ENCODE data around the gene TBC1D10A. TPM values are rescaled to one million over a fixed set of nuclear protein-coding genes. Genes with fewer than 3 reads are reported as not detected.

Gene TBC1D10A
- total RNA-seq, 1 donor from 2014 or later, result 40.0 TPM

DNA sequence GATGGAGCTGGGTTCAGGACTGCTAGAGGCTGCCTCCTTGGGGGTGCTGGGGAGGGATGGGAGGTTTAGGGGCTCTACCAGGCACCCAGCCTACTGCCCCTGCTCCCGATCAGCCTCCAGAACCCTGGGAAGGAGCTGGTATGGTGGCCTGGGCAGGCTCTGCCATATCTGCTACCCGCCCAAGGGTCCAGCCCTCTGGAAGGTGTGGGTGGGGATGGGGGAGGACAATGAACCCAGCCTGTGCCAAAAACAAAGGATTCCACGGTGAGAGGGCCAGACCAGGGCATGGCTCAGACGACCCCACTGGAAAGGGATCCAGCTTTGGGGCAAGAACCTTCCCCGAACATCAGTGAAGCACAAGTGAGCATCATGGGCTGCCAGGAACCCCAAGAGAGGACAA lies 40.4 kb downstream of the TBC1D10A start:
- DNase-seq (ENCODE audit: low spot score), result no peak

DNA sequence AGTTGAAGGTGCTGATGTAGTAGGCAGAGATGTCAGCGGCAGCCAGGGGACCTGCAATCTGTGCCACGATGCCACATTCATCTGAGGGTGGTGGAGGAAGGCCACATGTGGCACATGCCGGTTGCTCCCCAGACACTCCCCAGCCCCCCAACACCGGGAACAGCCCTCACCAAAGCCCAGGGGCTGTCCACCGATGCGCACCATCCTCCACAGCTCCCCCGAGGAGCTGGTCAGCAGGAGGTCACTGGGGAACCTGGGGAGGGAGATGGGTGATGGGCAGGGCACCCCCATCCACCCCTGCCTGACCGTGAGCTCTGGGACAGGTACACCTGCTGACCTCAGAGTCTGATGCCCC lies 40.9 kb downstream of the TBC1D10A start:
- no peak for DNase-seq (ENCODE audit: low spot score)

DNA sequence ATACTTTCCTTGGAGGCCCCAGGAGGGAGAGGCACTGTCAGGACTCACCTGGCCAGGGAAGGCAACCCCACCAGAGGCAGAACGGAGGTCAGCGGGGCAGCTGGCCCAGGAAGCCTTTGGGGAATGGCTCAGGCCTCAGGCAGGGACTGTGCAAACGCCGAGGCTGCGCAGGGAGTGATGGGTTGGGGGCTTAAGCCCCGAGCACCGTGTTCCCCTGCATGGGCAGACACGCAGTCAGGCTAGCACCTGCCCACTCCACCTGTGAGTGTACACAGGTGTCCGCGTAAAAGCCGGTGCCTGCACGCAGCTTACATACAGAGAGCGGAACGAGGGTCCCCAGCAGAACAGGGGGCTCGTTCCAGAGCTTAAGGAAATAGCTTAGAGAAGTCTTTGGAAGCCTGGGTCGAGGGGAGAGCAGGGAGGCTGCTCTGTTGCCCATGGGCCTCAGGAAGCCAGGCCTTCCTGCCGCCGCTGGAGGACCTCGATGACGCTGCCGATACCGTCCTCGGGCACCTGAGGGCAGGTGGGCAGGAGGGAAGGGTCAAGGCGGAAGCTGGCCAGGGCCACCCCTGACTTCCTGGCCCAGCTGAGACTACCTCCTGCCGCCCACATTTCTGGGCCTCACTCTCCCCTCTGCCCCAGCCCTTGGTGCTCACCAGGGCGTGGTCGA lies 41.4 kb downstream of the TBC1D10A start:
- no peak for DNase-seq (ENCODE audit: low spot score)

DNA sequence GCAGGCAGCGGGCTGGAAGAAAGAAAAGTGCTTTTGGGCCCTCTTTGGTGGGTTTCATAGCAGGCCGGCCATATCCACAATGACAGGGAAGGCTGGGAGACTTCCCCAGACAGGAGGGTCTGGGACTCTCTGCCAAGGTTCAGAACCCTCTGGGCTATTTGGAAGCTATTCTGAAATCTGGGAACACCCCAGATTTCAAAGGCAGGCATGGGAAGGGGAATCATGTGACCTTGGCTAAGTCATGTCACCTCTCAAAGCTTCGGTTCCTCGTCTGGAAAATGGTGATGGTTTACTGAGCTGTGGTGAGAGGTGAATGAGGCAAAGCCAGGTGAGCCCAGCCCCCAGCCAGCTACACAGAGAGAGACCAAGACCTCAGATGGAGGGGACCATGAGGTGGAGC lies 42.1 kb downstream of the TBC1D10A start:
- no peak for DNase-seq (ENCODE audit: low spot score)

DNA sequence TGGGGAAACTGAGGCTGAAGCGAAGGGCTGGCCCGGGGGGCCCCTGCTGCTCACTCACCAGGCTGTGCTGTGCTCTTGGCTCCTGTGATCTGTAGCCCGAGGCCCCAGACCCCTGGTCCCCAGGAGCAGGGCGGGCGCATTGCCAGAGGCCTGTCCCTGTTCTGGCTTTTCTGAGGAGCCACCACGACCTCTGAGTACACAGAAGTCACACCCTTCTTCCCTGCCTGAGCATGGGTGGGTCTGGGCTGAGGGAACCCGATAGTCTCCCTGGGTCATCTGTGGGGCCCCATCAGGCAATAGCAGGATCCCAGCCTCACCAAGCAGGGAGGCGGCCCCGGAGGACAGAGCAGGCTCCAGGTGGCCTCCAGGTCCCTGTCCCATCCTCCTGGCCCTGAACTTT lies 42.6 kb downstream of the TBC1D10A start:
- no peak for DNase-seq (ENCODE audit: low spot score)

DNA sequence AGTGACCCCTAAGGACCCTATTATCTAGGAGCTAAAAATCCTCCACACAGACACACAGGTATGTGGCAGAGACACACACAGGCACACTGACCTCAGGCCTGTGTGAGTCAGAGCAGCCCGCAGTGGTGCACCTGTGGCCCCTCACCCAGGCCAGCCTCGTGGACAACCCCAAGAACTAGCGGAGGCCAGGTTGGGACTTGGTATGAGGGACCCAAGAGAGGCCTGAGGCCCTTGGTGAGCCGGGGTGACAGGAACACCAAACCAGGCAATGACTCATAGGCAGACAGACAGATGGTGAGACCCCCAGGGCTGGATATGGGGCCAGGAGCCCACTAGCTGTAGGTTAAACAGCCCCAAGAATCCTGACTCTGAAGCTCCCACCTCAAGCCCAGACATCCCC lies 43.4 kb downstream of the TBC1D10A start:
- DNase-seq (ENCODE audit: low spot score), result no peak

DNA sequence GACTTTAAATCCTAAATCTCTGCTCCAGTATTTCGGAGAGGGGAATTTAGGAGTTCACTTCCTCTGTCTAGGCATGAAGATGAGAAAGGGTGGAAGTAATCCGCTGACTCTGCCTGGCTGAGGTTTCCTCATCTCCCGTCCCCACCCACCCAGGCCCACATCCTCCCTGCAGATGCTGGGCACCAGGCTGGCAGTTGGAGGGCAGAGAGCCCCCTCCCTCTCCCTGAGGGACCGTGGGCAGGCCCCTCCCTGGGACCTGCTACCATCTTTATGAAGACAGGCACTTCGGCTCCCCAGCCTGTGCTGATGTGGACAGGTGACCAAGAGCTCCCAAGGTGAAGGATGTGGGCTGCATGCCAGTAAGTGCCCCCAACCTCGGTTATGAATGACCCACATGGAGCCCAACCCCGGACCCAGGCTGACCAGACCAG lies 44.1 kb downstream of the TBC1D10A start:
- no peak for DNase-seq (ENCODE audit: low spot score)

DNA sequence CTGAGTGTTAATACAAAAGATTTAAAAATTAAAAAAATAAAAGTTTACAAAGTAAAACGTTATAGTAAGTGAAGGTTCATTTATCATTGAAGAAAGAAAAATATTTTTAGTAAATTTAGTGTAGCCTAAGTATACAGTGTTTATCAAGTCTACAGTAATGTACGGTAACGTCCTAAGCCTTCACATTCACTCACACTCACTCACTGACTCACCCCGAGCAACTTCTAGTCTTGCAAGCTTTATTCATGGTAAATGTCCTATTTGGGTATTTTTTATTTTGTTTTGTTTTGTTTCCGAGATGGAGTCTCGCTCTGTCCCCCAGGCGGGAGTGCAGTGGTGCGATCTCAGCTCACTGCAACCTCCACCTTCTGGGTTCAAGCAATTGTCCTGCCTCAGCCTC lies 46.2 kb downstream of the TBC1D10A start:
- DNase-seq (ENCODE audit: low spot score), result no peak

DNA sequence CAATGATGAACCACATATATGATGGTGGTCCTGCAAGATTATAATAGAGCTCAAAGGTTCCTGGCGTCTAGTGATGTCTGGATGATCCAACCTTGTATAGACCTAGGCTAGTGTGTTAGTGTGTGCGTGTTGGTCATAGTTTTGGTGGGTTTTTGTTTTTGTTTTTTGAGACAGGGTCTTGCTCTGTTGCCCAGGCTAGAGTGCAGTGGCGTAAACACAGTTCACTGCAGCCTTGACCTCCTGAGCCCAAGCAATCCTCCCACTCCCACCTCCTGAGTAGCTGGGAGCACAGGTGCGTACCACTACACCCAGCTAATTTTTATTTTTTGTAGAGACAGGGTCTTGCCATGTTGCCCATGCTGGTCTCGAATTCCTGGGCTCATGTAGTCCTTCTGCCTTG lies 46.8 kb downstream of the TBC1D10A start:
- DNase-seq (ENCODE audit: low spot score), result no peak

DNA sequence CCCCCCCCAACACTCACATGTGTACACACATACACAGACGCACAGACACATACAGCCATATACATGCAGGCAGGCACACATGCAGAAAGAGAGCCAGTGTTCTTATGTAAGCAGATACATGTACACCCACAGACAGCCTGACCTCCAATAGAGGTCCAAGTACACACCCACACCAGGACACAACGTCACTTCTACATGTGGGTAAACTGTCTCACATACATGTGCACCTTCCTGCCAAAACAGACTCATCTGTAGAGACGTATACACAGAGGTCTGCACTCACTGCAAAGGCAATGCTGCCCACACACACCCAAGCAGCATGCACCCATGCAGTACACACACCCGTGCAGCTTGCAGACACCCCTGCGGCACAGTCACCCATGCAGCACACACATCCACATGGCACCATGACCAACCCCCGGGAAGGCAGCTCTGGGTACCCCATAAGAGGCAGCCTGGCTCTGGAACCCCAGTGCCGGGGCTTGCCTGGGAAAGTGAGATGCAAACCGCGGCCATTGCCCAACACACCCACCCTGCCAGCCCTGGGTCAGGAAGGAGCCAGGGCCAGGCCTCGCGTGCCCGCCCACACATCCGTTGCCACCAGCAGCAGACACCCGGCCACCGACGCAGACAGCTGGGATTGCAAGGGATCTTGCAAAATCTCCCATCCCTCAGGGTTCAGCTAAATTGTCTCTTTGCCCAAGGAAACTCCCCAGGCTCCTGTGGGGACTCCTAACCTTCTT lies 47.5 kb downstream of the TBC1D10A start:
- DNase-seq (ENCODE audit: low spot score), result no peak

DNA sequence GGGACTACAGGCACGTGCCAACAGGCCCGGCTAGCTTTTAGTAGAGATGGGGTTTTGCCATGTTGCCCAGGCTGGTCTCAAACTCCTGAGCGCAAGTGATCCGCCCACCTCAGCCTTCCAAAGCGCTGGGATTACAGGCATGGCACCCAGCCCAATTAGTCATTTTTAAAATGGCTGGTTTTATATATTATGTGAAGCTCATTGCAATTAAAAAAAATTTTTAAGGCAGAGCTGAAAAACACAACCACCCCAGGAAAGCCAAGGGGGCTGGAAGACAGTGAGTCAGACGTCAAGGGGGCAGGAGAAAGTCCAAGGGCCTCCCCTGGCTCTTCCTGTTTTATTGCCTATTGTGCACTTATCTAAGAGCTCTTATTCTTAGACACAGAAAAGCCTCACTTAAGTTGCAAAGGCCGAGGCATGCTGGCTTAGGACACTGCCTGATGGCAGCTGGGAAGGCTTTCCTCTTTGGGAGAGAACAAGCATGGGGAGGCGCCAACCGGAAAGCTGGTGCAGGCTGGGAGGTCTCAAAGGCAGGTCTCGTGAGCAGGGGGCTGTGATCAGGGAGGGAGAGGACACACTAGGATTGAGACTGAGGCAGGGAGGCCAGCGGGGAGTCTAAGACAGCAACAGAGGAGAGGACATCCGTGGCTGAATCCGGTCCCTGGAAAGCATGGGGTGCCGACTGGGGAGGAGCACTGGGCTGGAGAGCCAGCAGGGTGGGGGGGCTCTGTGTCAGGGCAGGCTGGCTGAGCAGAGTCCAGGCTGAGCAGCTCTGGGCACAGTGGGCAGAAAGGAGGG lies 49.0 kb downstream of the TBC1D10A start:
- DNase-seq (ENCODE audit: low spot score), result no peak

DNA sequence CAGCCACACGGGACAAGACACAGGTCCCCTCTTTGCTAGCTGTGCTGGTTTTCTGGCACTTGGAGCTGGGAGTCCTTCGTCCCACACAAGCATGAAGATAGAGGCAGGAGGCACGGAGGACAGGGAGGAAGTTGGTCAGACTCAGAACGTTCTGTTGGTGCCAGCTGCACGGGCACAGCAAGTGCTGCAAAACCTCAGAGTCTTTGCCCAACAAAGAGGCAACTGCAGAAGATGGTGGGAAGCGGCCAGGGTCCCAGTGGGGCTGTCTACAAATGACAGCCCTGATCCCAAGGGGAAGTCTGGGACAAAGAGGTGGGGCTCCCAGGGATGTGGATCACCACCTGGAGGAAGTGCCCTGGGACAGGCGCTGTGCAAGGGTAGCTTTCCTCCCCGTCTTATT lies 50.7 kb downstream of the TBC1D10A start:
- DNase-seq (ENCODE audit: low spot score), result no peak

DNA sequence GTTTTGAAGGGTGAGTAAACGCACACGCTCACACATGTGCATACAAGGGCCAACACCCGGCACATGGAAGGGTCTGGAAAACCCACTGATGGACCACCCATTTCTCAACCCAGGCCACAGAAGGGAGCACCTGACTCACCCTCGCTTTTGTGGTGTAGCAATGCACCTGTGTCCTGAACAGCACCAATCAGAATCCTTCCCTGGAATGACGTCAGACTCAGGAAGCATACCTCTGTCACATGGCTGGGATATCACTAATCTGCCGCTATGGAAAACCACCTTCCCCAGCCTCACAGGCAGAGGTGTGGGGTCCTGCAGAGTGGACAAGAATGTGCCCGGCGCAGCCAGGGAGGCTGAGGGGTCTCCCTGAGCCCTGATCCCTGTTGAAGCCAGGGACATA lies 51.1 kb downstream of the TBC1D10A start:
- DNase-seq (ENCODE audit: low spot score), result no peak

DNA sequence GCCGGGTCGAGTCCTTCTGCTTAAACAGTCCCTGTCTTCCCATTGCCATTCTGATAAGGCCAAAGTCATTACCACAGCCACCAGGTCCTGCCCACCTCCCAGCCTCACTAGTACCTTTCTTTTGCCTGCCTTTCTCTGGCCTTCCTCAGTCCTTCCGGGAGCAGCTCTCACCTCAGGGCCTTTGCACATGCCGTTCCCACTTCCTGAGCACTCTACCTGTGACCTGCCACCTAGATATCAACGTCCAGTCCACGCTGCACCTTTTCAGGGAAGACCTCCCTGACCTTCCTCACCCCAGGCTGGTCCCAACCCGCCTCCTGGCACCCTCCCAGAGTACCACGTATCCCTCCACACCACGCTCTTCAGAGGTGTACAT lies 52.3 kb downstream of the TBC1D10A start:
- no peak for DNase-seq (ENCODE audit: low spot score)

DNA sequence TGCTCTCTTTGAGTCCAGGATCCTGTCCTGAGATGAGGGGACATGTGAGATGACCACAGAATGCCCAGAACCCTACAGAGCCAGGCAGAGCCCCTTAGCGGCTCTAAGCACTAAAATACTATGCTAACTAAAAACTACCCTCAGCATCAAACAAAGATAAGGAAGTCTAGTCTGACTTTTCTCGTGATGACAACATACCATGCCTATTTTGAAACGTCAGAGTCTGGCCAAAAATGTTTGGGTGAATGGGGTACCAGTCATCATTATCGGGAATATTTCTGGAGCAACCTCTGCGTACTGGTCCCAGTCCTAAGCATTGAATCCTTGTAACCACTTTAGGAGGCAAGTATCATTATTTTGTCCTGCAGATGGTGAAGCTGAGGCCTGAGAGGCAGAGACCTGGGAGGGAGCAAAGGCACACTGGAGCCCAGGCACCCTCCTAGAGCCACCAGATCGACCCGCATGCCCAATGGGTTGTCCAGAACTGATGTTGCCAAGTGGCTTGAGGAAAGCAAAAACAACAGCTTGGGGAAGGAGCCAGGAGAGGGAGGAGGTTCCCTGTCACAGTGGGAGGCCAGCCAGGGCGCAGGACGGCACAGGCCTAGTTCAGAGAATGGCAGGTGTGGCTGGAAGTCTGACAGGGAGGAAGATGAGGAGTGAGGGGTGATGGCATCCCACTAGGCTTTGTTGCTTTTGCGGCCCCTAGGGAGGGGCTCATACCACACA lies 52.9 kb downstream of the TBC1D10A start:
- no peak for DNase-seq (ENCODE audit: low spot score)

DNA sequence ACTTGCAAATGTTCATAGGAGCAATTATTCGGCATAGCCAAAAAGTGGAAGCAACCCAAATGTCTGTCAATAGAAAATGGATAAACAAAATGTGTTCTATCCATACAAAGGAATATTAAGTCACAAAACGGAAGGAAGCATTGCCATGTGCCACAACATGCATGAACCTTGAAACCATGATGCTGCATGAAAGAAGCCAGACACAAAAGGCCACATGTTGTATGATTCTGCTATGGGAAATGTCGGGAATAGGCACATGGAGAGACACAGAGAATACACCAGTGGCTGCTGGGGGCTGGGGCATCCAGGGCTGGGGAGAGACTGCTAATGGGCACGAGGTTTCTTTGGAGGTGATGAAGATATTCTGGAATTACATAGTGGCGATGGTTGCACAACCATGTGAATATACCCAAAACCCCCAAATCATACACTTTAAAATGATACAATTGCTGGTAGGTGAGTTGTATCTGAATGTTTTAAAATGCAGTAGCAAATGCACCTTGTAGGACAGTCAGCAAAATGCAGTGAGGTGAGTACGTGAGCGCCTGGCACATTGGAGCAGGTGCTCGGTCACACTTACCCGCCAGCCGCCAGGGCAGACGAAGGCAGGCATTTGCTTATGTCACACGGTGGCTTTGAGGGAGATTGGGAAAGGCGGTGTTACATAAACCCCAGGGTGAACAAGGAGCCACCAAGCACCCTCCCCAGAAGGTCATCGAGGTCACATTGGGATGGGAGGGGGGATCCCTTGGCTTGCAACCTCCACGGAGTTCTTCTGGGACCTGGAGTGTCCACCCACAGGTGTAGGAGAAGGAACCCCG lies 53.8 kb downstream of the TBC1D10A start:
- DNase-seq (ENCODE audit: low spot score), result no peak

DNA sequence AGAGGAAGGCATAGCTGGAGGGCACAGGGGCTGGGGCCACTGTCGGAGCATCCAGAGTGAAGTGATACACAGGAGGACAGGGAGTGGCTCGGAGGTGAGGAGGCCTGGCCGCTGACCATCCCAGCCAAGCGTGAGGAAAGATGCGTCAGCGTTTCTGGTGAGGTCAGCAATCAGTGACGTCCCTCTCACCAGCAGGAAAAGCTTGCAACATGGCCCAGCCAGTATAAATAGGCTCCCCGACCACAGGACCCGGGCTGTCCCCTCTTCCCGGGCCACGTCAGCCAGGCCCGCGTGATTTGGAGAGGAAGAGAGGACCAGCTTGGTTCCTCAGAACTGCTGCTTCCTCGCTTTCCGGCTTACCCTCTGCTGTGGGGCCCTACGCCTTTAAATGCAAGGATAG lies 55.9 kb downstream of the TBC1D10A start:
- no peak for DNase-seq (ENCODE audit: low spot score)

DNA sequence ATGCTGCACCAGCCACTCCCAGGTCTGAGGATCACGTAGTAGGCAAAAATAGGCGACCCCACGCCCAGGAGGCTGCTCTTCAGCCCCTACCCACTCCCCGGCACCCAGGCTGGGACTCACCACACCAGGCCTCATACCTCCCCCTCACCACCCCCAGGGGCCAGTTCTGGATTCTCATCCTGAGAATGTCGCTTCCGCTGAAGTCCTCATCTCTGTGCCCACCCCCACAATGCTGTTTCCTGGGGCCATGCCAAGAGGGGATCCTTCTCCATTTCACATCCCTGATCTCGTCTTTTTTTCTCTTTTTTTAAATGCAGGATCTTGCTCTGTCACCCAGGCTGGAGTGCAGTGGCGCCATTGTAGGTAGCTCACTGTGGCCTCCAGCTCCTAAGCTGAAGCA lies 58.4 kb downstream of the TBC1D10A start:
- DNase-seq (ENCODE audit: low spot score), result no peak

DNA sequence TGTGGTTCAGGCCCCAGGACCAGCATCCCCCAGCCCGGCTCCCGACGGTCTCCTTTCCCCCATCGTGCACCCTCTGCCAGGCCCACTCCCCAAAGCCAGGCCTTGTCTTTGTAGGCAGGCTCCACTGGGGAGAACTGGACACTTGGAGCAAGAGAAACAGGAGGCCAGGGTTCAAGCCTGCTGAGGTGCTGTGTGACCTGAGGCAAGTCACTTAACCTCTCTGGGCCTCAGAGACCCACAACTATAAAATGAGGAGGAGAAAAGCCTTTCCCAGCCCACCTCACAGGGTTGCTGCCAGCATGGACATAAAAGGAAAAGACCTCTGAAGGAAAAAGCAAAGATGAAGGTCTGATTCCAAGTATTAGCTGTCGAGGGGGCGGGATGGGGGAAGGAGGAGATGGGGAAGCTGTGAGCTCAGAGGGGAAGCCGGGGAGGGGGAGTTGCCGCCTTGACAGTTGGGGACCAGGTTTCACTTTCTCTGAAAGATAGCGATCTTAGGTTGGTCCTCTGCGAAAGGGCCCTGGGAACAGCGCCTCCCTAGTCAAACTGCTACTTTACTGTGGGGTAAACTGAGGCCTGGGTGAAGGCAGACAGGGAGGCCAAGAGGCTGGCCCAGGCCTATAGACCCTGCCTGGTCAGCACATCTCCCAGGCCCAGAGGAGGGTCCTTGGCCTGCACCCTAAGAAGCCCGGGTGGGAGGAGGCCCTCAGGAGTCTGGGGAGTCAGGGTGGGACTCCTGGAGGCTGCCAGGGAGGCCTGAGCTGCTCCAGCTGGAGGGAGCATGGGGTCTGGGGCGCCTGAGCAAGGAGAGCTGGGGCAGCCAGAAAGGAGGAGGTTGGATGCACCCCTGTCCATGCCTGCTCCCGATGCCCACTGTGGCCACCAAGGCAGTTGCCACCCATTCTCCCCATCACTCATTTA lies 59.1 kb downstream of the TBC1D10A start:
- DNase-seq (ENCODE audit: low spot score), result no peak

Measured in ureter (tissue), 1 donor.